Measurements from ENCODE around the gene KY.
A peak's percentile ranks its signal among the peaks of the same experiment; 100 is the strongest.

Gene KY

GRCh38 chr3:134650431-134651346 lies at the start of gene KY:
Gene KY, minus strand, starts transcription at chr3:134651022. Its CDS starts 62 bp downstream, at chr3:134650960.
- DNase-seq = peak; percentile 67

GRCh38 chr3:134699721-134700120 lies 48.9 kb upstream of the KY start:
- DNase-seq = no peak

GRCh38 chr3:134699141-134699711 lies 48.4 kb upstream of the KY start:
- no peak for DNase-seq

GRCh38 chr3:134697830-134698689 lies 47.2 kb upstream of the KY start:
- DNase-seq = peak; percentile 82

GRCh38 chr3:134696155-134696554 lies 45.3 kb upstream of the KY start:
- no peak for DNase-seq

GRCh38 chr3:134694946-134695543 lies 44.2 kb upstream of the KY start:
- DNase-seq = no peak

- no peak for DNase-seq
These were observed 43.6 kb upstream of the KY start for GRCh38 chr3:134694466-134694865.

- no peak for DNase-seq
These were observed 43.0 kb upstream of the KY start for GRCh38 chr3:134693804-134694203.

- no peak for DNase-seq
These were observed 42.4 kb upstream of the KY start for GRCh38 chr3:134693226-134693625.

GRCh38 chr3:134690226-134690625 lies 39.4 kb upstream of the KY start:
- no peak for DNase-seq

- DNase-seq = no peak
These were observed 36.8 kb upstream of the KY start for GRCh38 chr3:134687642-134688041.

GRCh38 chr3:134685929-134686802 lies 35.3 kb upstream of the KY start:
- DNase-seq = no peak

- DNase-seq = no peak
These were observed 31.5 kb upstream of the KY start for GRCh38 chr3:134682196-134682880.

- no peak for DNase-seq
These were observed 30.7 kb upstream of the KY start for GRCh38 chr3:134681522-134681900.

GRCh38 chr3:134680796-134681521 lies 30.1 kb upstream of the KY start:
- DNase-seq = peak; percentile 46

GRCh38 chr3:134677987-134678308 lies 27.1 kb upstream of the KY start:
- no peak for DNase-seq

GRCh38 chr3:134677196-134677986 lies 26.6 kb upstream of the KY start:
- no peak for DNase-seq

GRCh38 chr3:134675726-134676256 lies 25.0 kb upstream of the KY start:
- DNase-seq = no peak

GRCh38 chr3:134672571-134672970 lies 21.7 kb upstream of the KY start:
- DNase-seq = no peak

- DNase-seq = no peak
These were observed 17.1 kb upstream of the KY start for GRCh38 chr3:134667956-134668355.
